Measurements from ENCODE around the gene LHX3.

LHX3 gene

DNA sequence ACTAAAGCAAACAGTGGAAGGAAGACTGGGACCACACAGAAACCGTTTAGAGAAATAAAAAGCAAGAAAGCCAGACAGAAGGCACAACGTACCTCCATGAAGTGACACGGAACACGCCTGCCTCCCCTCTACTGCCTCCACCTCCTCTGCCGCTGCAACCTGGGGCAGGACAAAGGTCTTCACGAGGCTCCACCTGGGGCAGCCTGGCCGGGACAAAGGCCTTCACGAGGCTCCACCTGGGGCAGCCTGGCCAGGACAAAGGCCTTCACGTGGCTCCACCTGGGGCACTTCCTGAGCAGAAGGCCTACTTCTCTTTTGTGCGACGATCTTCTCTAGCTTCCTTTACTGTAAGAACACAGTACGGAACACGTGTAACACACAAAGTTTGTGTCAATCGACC, 28.9 kb upstream of the LHX3 start:
- TF ChIP-seq, protein P1, sequence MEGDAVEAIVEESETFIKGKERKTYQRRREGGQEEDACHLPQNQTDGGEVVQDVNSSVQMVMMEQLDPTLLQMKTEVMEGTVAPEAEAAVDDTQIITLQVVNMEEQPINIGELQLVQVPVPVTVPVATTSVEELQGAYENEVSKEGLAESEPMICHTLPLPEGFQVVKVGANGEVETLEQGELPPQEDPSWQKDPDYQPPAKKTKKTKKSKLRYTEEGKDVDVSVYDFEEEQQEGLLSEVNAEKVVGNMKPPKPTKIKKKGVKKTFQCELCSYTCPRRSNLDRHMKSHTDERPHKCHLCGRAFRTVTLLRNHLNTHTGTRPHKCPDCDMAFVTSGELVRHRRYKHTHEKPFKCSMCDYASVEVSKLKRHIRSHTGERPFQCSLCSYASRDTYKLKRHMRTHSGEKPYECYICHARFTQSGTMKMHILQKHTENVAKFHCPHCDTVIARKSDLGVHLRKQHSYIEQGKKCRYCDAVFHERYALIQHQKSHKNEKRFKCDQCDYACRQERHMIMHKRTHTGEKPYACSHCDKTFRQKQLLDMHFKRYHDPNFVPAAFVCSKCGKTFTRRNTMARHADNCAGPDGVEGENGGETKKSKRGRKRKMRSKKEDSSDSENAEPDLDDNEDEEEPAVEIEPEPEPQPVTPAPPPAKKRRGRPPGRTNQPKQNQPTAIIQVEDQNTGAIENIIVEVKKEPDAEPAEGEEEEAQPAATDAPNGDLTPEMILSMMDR (IDR thresholded peaks at IDR 0.05): no peak

DNA sequence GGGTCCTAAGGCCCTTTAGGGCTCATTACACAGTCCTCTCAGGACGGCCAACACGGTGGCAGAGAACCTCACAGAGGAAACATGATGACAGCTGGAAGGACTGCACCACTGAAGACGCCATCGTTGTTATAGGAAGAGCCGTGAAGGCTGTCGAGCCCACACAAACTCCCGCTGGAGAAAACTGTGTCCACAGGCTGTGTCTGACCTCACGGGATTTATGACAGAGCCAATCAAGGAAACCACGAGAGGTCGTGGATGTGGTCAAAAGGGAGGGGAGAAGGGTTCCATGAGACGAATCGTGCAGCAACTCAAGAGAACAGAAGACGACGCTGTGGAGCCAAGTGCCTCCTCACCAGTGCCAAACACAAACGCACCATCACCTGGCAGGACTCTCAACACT, 28.5 kb upstream of the LHX3 start:
- TF ChIP-seq, protein P1 (IDR thresholded peaks at IDR 0.05): no peak

DNA sequence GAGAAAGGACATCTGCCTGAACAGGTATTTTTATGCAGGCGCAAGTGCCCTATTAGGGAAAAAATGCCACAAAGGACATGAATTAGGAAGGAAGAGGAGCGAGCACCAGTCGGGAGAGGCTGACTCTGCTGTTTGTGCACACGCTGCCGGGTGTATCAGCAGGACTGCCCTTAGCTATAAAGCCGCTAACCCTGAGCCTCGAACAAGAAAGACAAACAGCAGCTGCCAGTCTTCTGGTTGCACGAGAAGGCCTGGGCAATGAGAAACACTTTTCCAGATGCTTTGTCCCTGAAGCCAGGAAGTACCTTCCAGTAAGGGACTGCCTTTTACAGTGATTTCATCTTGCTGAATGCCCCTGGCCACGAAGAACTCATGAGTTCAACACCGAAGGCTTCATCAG, 28.0 kb upstream of the LHX3 start:
- TF ChIP-seq, protein P1 (IDR thresholded peaks at IDR 0.05): no peak

DNA sequence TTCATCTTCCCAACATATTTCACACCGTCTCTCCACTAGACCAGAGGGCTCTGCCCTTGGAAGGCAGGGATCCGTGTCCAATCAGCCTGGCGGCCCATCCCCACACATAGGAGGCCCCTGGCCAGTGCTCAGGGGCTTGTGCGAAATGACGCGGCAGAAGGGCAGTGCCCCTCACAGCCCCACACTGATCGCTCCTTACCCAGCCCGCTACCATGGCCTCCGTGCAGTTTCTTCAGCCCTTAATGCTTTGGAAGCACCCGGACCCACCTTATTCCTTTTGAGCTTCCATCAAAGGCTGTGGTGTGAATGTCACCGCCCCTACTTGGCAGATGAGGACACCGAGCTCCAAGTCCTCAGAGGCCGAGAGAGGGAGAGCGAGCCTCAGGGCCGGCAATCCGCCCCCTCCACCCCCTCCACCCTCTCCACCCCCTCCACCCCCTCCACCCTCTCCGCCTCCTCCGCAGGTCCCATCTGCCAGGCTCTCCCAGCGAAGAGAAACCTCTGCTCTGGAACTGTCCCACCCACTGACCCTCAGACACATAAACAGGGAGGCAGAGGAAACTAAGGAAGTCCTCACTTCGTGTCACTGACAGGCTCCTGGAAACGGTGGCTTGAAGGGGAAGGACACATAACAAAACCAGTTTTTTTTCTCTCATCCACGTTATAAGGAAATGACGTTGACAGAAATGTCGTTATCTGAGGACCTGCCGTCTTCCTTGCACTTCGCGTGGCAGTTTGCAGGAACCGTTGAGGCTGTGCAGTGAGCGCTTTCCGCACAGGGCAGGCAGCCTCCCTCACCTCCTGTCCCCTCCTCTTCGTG, 26.8 kb upstream of the LHX3 start:
- TF ChIP-seq, protein P1 (IDR thresholded peaks at IDR 0.05): no peak

DNA sequence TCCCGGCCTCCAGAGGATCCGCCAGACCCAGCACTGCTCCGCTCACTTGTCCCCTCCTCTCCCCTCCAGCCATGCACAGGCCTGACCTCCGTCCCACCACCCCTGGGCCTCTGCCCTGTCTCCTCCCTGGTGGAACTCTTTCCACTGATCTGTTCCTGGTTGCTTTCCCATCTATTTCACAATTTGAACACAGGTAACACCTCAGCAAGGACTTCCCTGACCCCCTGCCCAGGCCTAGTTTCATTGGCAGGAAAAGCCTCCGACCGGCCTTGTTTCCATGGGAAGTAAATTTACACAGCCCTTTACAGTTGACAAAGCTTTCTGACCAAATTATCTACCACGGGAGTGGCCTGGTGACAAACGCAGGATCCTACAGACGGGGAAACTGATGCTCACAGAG, 25.8 kb upstream of the LHX3 start:
- TF ChIP-seq, protein P1 (IDR thresholded peaks at IDR 0.05): no peak

DNA sequence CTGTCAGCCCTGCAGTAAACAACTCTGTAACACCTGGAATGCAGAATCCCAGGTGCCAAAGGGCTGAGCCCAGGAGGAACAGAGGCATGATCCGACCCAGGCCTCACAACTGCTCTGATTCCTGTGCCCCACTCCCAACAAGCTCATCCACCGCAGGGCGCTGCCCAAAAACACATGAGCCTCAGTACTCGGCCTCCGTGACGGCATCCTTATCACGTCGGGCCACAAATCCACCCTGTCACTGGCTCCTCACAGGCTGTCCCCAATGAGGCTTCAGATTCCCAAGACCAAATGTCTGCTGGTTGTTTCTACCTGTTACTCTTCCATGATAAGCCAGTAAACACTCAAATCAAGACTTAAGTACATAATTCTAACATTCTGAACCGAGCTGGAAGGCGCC, 25.4 kb upstream of the LHX3 start:
- TF ChIP-seq, protein P1 (IDR thresholded peaks at IDR 0.05): no peak

DNA sequence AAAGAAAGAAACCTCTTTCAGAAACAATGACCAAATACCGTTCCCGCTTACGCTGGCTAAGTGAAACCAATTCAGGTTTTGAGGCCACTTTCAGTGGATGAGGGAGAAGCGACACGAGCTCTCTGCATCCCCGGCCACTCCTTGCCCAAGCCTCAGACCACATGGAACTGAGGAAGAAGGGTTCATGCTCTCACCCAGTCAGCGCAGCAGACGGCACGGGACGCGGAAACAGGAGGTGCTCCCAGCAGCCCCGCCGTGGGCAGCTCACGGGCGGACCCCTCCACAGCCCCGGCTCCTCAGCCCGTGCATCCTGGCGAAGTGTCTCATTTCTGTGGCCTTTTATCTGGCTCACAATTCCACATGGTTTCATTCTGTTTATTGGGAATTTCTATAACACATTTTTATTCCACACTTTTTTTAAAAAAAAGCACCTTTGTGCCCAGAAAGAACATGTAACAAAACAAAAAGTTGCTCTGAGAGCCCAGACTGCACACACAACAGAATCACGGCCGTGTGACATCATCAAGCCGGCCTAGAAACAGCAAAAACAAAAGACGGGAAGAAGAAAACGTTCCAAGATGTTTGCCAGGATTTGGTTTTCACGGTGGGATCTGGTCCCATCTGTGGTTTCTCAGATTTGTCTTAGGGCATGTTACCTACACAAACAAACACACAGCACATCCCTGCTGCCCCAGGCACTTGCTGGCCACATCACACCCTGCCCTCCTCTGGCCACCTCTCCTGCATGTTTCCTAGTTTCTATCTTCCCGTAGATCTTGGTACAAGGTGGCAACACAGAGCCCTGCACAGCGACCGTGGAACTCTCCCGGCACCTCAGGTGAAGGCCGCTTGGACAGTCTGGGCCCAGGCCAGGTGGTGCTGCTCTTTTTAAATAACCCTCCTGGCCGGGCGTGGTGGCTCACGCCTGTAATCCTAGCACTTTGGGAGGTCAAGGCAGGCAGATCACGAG, 24.5 kb upstream of the LHX3 start:
- TF ChIP-seq, protein P1 (IDR thresholded peaks at IDR 0.05): no peak

All from LNCAP (cell line).